WTC11 (cell line): ENCODE measurements around the gene STXBP1. TPM values are rescaled to one million over a fixed set of nuclear protein-coding genes. Genes with fewer than 3 reads are reported as not detected.

Experiments
- ATAC-seq: fragments of 200-7000 bp; cut with Tn5 transposase; 2 replicates; pipeline ENCODE4 v1.10.0; 2021; ENCODE audit warnings: mild to moderate bottlenecking, moderate library complexity
- CTCF ChIA-PET: fragments of 300-600 bp; sonication (Branson Sonifier 250); formaldehyde crosslinking; loops from one replicate; lab custom pipeline; 2021; ENCODE audit warnings: antibody characterized with exemption; lab: Charles Lee
- POLR2A ChIA-PET: fragments of 350-600 bp; sonication (Branson Sonifier 250); formaldehyde crosslinking; loops from one replicate; lab custom pipeline; 2021; ENCODE audit warnings: antibody characterized with exemption; lab: Charles Lee
- DNase-seq: peaks from one replicate; pipeline ENCODE4 v3.0.0; 2021; ENCODE audit warnings: low spot score
- H3K27ac Mint-ChIP-seq: 2 replicates; pipeline ENCODE4 v1.8.0; 2021; ENCODE audit warnings: mixed read lengths
- H3K27me3 Mint-ChIP-seq: 2 replicates; pipeline ENCODE4 v1.8.0; 2021; ENCODE audit warnings: low read depth, mild to moderate bottlenecking, moderate library complexity, mixed read lengths
- H3K36me3 Mint-ChIP-seq: 2 replicates; pipeline ENCODE4 v1.8.0; 2021; ENCODE audit warnings: mixed read lengths
- H3K4me1 Mint-ChIP-seq: 2 replicates; pipeline ENCODE4 v1.8.0; 2022; ENCODE audit warnings: mixed read lengths
- H3K4me3 Mint-ChIP-seq: 2 replicates; pipeline ENCODE4 v1.8.0; 2021; ENCODE audit warnings: mild to moderate bottlenecking, moderate library complexity, mixed read lengths
- H3K9me3 Mint-ChIP-seq: 2 replicates; pipeline ENCODE4 v1.8.0; 2021; ENCODE audit warnings: mixed read lengths
- ATF1 ChIP-seq: sonication (generic); formaldehyde crosslinking; IDR thresholded peaks from 2 replicates; pipeline ENCODE4 v1.8.1; 2023; ENCODE audit warnings: mild to moderate bottlenecking, moderate library complexity, missing genetic modification reagents
- ETV6 ChIP-seq: sonication (generic); formaldehyde crosslinking; IDR thresholded peaks from 2 replicates; pipeline ENCODE4 v1.8.1; 2022; ENCODE audit warnings: mild to moderate bottlenecking, missing genetic modification reagents
- GTF2I ChIP-seq: fragments of 250-450 bp; sonication (Bioruptor Pico); conservative IDR thresholded peaks from 2 replicates; pipeline ENCODE4 v1.4.0; 2021; ENCODE audit warnings: mild to moderate bottlenecking
- HMGA2 ChIP-seq: fragments of 250-450 bp; sonication (Bioruptor Pico); IDR thresholded peaks from 2 replicates; pipeline ENCODE4 v1.4.0; 2021; ENCODE audit warnings: mild to moderate bottlenecking, moderate library complexity
- IRF1 ChIP-seq: sonication (generic); formaldehyde crosslinking; IDR thresholded peaks from 2 replicates; pipeline ENCODE4 v1.8.0; 2023; ENCODE audit warnings: missing genetic modification reagents
- JAZF1 ChIP-seq: fragments of 250-450 bp; sonication (Bioruptor Pico); IDR thresholded peaks from 2 replicates; pipeline ENCODE4 v1.9.0; 2021; ENCODE audit warnings: moderate library complexity, mild to moderate bottlenecking, inconsistent platforms
- JUN ChIP-seq: sonication (generic); formaldehyde crosslinking; IDR thresholded peaks from 2 replicates; pipeline ENCODE4 v1.8.0; 2023; ENCODE audit warnings: mild to moderate bottlenecking, missing genetic modification reagents
- MAX ChIP-seq: sonication (generic); formaldehyde crosslinking; IDR thresholded peaks from 2 replicates; pipeline ENCODE4 v1.8.0; 2022; ENCODE audit warnings: mild to moderate bottlenecking, missing genetic modification reagents
- MYBL2 ChIP-seq: sonication (generic); formaldehyde crosslinking; IDR thresholded peaks from 2 replicates; pipeline ENCODE4 v1.8.1; 2023; ENCODE audit warnings: mild to moderate bottlenecking, moderate library complexity, missing genetic modification reagents
- NFE2L1 ChIP-seq: sonication (generic); formaldehyde crosslinking; IDR thresholded peaks from 2 replicates; pipeline ENCODE4 v1.8.1; 2023; ENCODE audit warnings: missing genetic modification reagents
- NR1H2 ChIP-seq: sonication (generic); formaldehyde crosslinking; IDR thresholded peaks from 2 replicates; pipeline ENCODE4 v1.9.0; 2021; ENCODE audit warnings: mild to moderate bottlenecking, moderate library complexity, missing genetic modification reagents
- NR3C1 ChIP-seq: sonication (generic); formaldehyde crosslinking; conservative IDR thresholded peaks from 2 replicates; pipeline ENCODE4 v1.8.1; 2023; ENCODE audit warnings: low read depth, mild to moderate bottlenecking, missing genetic modification reagents
- OVOL2 ChIP-seq: fragments of 250-450 bp; sonication (Bioruptor Pico); IDR thresholded peaks from 2 replicates; pipeline ENCODE4 v1.9.0; 2021; ENCODE audit warnings: mild to moderate bottlenecking, borderline replicate concordance
- SMAD3 ChIP-seq: sonication (generic); formaldehyde crosslinking; IDR thresholded peaks from 2 replicates; pipeline ENCODE4 v1.8.0; 2022; ENCODE audit warnings: missing genetic modification reagents, mild to moderate bottlenecking, borderline replicate concordance
- SOX15 ChIP-seq: fragments of 250-450 bp; sonication (Bioruptor Pico); IDR thresholded peaks from 2 replicates; pipeline ENCODE4 v1.9.0; 2021; ENCODE audit warnings: mild to moderate bottlenecking
- SP1 ChIP-seq: sonication (generic); formaldehyde crosslinking; conservative IDR thresholded peaks from 2 replicates; pipeline ENCODE4 v1.8.1; 2022; ENCODE audit warnings: missing genetic modification reagents
- TCF7 ChIP-seq: sonication (generic); formaldehyde crosslinking; IDR thresholded peaks from 2 replicates; pipeline ENCODE4 v1.8.0; 2022; ENCODE audit warnings: mild to moderate bottlenecking, low read depth, missing genetic modification reagents, moderate library complexity
- TEAD1 ChIP-seq: sonication (generic); formaldehyde crosslinking; IDR thresholded peaks from 2 replicates; pipeline ENCODE4 v1.8.0; 2022; ENCODE audit warnings: mild to moderate bottlenecking, missing genetic modification reagents
- TEAD4 ChIP-seq: sonication (generic); formaldehyde crosslinking; IDR thresholded peaks from 2 replicates; pipeline ENCODE4 v1.8.0; 2022; ENCODE audit warnings: mild to moderate bottlenecking, missing genetic modification reagents
- USF2 ChIP-seq: sonication (generic); formaldehyde crosslinking; IDR thresholded peaks from 2 replicates; pipeline ENCODE4 v1.8.1; 2023; ENCODE audit warnings: mild to moderate bottlenecking, missing genetic modification reagents, moderate library complexity
- ZBTB21 ChIP-seq: sonication (generic); formaldehyde crosslinking; IDR thresholded peaks from 2 replicates; pipeline ENCODE4 v1.8.1; 2023; ENCODE audit warnings: mild to moderate bottlenecking, missing genetic modification reagents, borderline replicate concordance
- ZNF121 ChIP-seq: sonication (generic); formaldehyde crosslinking; IDR thresholded peaks from 2 replicates; pipeline ENCODE4 v1.8.0; 2023; ENCODE audit warnings: missing genetic modification reagents
- ZNF232 ChIP-seq: sonication (generic); formaldehyde crosslinking; IDR thresholded peaks from 2 replicates; pipeline ENCODE4 v1.8.0; 2022; ENCODE audit warnings: mild to moderate bottlenecking, missing genetic modification reagents
- ZNF263 ChIP-seq: sonication (generic); formaldehyde crosslinking; IDR thresholded peaks from 2 replicates; pipeline ENCODE4 v1.8.1; 2022; ENCODE audit warnings: low read depth, mild to moderate bottlenecking, moderate library complexity, missing genetic modification reagents
- ZNF396 ChIP-seq: fragments of 250-450 bp; sonication (Bioruptor Pico); IDR thresholded peaks from 2 replicates; pipeline ENCODE4 v1.8.0; 2021; ENCODE audit warnings: mild to moderate bottlenecking, moderate library complexity, borderline replicate concordance
- ZNF532 ChIP-seq: fragments of 250-450 bp; sonication (Bioruptor Pico); IDR thresholded peaks from 2 replicates; pipeline ENCODE4 v1.9.0; 2021; ENCODE audit warnings: mild to moderate bottlenecking, borderline replicate concordance
- ZNF671 ChIP-seq: fragments of 250-450 bp; sonication (Bioruptor Pico); IDR thresholded peaks from 2 replicates; pipeline ENCODE4 v1.8.0; 2021; ENCODE audit warnings: mild to moderate bottlenecking
- total RNA-seq: library from RNA; stranded (reverse); gene quantifications from 3 replicates; pipeline ENCODE4 v1.2.3, GENCODE V29; 2021
- TF ChIP-seq, protein P1 (sequence below): sonication (generic); formaldehyde crosslinking; IDR thresholded peaks from 2 replicates; pipeline ENCODE4 v1.8.1; 2022; ENCODE audit warnings: mild to moderate bottlenecking, moderate library complexity, missing genetic modification reagents
- TF ChIP-seq, protein P2 (sequence below): fragments of 250-450 bp; sonication (Bioruptor Pico); IDR thresholded peaks from 2 replicates; pipeline ENCODE4 v1.9.0; 2021; ENCODE audit warnings: moderate library complexity, mild to moderate bottlenecking, inconsistent platforms, borderline replicate concordance

The STXBP1 gene
- total RNA-seq, 1 experiment from 2014 or later = 37.1 TPM

DNA sequence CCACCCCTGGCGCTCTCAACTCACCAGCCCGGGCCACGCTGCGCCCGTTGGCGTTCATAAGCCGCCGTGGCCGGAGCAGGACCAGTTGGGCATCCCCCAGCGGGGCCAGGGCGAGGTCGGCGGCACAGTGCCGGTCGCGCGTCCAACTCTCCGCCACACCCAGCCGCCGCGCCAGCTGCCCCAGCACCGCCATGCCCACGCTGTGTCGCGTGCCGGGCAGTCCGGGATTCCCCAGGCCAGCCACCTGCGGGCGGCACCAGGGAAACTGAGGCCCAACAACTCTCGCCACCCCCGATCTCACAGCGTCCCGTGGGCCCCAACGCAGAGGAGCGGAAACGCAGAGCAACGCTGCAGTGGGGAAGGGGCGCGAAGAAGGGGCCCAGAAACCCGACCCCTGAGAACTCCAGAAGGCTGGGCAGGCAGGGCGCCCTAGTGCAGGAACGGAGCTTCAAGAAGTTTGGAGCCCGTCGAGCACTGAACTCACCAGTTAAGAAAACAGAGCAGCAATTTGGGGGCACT, 102.9 kb downstream of the STXBP1 start (continued):
- TF ChIP-seq ZNF532 (no peak), TEAD4 (CRISPR knock-in tag) (no peak), SP1 (CRISPR knock-in tag) (no peak), USF2 (CRISPR knock-in tag) (no peak), NR3C1 (no peak), SMAD3 (CRISPR knock-in tag) (0 out of 2 replicates have a peak, but pooled peaks have one; percentile 49), ZNF232 (CRISPR knock-in tag) (0 out of 2 replicates have a peak, but pooled peaks have one; percentile 30), ZNF396 (CRISPR knock-in tag) (no peak), ZNF121 (CRISPR knock-in tag) (no peak), MAX (no peak), SOX15 (no peak), NFE2L1 (0 out of 2 replicates have a peak, but pooled peaks have one; percentile 16), ETV6 (CRISPR knock-in tag) (no peak)
- TF ChIP-seq, protein P1, sequence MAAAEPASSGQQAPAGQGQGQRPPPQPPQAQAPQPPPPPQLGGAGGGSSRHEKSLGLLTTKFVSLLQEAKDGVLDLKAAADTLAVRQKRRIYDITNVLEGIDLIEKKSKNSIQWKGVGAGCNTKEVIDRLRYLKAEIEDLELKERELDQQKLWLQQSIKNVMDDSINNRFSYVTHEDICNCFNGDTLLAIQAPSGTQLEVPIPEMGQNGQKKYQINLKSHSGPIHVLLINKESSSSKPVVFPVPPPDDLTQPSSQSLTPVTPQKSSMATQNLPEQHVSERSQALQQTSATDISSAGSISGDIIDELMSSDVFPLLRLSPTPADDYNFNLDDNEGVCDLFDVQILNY (CRISPR knock-in tag) = no peak

GRCh38 chr9:127715470-127716337, 103.6 kb downstream of the STXBP1 start, which contains the start of the genes PTRH1 and TTC16:
TSS of gene PTRH1 (minus strand) at chr9:127715663. CDS start at chr9:127715639, 24 bp downstream.
TSS of gene TTC16 (plus strand) at chr9:127716079. CDS start at chr9:127716146, 67 bp downstream.
- peak; percentile 89 for ATAC-seq
- ChIA-PET CTCF (interaction anchor here (1.0 to 7.3 kb wide), 13 partner anchors 9 to 215 kb away, joined by 3 to 73 read pairs (median 4); partner anchors contain the start of genes CFAP157, PIP5KL1 and TOR2A), POLR2A (interaction anchor here (0.6 to 1.4 kb wide), 3 partner anchors 14 to 376 kb away, joined by 4 to 5 read pairs (median 4); no protein-coding TSS in a partner anchor)
- H3K27me3 Mint-ChIP-seq = no peaks in the 10 kb centered on the region
- H3K4me1 Mint-ChIP-seq = peaks cover 22% of the 10 kb centered on the region
- H3K4me3 Mint-ChIP-seq = peak within 1 kb of the TSS; percentile 97
- peak; percentile 99 for DNase-seq
- H3K36me3 Mint-ChIP-seq = no peaks in the 10 kb centered on the region
- H3K9me3 Mint-ChIP-seq = no peaks in the 10 kb centered on the region
- H3K27ac Mint-ChIP-seq = peak within 1 kb of the TSS; percentile 91; the same call in 1 of the 2 replicates
- TF ChIP-seq ZBTB21 = no peak; the same call in 1 of the 2 replicates
- TF ChIP-seq IRF1 (CRISPR knock-in tag) = no peak
- TF ChIP-seq ZNF263 (CRISPR knock-in tag) = no peak
- TF ChIP-seq ZNF671 (CRISPR knock-in tag) = no peak
- TF ChIP-seq JUN = no peak
- no peak for TF ChIP-seq GTF2I (CRISPR knock-in tag)
- TF ChIP-seq TCF7 = no peak
- no peak for TF ChIP-seq OVOL2 (CRISPR knock-in tag)
- TF ChIP-seq TEAD1 = no peak
- no peak for TF ChIP-seq SOX15
- TF ChIP-seq NR1H2 = no peak
- TF ChIP-seq, protein P2, sequence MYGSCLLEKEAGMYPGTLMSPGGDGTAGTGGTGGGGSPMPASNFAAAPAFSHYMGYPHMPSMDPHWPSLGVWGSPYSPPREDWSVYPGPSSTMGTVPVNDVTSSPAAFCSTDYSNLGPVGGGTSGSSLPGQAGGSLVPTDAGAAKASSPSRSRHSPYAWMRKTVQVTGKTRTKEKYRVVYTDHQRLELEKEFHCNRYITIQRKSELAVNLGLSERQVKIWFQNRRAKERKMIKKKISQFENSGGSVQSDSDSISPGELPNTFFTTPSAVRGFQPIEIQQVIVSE = no peak
- no peak for TF ChIP-seq HMGA2 (CRISPR knock-in tag)
- TF ChIP-seq ATF1 (CRISPR knock-in tag) = no peak
- no peak for TF ChIP-seq JAZF1 (CRISPR knock-in tag)
- no peak for TF ChIP-seq MYBL2
- TF ChIP-seq, protein P1 (CRISPR knock-in tag) = no peak
- no peak for TF ChIP-seq NR3C1
